NCI-H1048 (cell line): ENCODE data around the gene HYI.

ENCODE experiments used
- DNase-seq: peaks from one replicate; lab custom pipeline; 2025; lab: John Stamatoyannopoulos, UW

Gene HYI

DNA sequence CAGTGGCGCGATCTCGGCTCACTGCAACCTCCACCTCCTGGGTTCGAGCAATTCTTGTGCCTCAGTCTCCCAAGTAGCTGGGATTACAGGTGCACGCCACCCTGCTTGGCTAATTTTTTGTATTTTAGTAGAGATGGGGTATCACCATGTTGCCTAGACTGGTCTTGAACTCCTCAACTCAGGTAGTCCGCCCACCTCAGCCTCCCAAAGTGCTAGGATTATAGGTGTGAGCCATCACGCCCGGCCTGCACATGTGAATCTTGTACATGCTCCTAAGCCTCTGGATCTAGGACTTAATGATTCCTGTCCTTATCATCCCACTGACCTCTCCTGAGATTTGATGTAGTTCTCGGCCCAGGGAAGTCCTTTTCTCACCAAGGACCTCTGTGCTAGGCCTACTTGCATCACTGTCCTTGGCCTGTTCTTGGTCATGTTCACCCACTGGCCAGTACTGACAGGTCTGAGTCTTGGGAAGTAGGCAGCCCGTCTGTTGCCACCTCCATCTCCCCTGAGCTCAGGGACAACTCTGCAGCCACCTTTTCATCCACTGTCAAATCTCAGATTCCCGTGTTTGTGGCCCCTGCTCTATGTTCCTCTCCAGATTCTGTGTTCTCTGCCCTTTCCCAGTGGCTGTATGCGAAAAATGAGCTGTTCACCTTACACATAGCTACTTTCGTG is 9.4 kb downstream of the HYI start:
- DNase-seq: no peak

DNA sequence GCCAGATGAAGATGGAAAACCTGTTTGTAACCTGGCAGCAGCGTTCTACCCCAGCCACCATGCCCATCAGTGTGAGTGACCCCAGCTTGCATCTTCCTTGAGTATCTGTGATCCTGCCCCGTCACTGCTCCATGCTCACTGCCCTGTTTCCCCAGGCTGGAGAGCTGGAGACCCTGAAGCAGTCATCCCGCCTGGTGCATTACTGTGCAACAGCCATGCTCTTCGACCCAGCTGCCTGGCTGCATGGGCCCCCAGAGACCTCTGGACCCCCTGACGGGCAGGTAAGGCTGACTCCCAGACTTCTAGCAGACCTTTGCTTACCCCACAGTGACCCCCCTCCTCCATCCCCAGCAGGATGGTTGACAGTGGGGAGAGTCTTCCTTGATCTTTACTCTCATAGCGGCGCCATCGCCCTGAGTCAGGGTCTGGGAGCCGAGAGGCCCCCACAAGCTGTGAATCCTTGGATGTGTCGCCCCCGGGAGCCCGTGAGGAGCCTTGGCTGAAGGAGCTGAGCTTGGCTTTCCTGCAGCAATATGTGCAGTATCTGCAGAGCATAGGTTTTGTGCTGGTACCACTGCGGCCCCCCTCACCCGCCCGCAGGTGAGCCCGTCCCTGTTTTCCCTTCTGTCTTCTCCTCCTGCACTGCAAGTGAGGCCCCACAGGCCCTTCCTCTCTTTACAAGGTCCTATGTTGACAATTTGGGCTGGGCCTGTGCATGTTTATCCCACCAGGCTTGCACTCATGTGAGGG is 10.4 kb downstream of the HYI start:
- no peak for DNase-seq

DNA sequence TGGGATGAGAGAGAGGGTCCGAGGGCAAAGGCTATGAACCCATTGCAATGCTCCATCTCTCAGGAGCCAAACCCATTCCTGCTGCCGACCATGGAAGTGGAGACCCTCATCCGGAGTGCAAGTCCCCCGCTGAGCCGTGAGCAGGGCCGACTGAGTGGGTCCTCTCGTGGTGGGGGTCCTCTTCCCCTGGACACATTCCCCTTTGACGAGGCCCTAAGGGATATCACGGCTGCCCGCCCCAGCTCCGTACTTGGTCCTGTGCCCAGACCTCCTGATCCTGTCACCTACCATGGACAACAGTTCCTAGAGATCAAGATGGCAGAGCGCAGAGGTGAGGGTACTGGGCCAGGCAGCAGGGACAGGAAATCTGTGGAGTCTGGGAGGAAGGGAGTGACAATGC is 11.0 kb downstream of the HYI start:
- no peak for DNase-seq

DNA sequence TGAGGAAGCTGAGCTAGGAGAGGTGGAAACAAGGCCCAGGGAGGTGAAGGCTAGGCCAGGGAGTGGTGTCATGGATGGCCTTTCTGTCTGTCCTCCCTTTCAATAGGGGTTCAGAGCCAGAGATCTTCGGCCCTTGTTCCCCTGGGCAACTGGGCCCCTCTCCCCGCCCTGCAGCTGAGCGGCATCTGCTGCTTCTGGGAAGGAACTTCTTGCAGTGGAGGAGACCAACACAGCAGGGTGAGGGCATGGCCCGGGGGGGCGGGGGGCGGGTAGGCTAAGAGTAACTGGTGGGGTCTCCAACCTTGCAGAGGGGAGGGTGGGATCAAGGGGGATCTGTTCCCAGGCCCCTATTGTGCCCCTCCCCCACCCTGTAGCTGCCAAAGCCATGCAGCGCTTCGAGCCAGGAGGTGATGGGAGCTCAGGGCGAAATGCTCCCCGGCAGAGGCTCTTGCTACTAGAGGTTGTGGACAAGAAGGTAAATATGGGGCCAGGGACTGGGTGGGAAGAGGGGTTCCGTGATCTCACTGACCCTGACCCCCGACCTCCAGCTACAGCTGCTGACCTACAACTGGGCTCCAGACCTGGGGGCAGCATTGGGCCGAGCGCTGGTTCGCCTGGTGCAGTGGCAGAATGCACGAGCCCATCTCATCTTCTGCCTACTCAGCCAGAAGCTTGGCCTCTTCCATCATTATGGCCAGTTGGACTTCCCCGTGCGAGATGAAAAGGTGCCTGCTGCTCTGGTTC is 11.7 kb downstream of the HYI start:
- no peak for DNase-seq

DNA sequence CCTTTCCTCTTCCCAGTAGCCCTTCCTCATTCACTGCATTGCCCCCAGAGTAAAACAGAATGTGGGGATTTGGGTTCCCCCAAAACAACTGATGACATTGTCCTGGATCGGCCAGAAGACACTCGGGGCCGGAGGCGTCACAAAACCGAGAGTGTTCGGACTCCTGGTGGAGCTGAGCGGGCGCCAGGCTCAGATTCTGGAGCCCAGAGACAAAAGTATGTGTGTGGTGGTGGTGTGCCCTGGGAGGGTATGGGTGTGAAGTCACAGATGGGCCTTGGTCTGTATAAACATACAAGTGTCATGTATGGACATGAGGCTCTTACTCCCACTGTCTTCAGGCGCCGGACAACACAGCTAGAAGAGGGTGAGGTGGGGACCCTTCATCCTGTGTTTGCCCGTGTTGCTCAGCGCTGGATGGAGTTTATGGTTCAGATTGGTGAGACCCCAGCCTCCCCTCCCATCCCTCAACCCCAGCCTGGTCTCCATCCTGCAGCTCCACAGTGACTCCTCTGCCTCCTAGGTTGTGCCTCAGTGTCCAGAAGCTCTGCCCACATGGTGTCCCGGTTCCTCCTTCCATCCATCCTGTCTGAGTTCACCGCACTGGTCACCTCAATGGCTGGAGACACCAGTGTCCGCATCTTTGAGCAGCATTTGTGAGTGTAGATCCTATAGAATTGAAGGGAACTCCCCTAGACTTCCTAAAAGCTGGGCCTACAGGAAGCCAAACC is 12.4 kb downstream of the HYI start:
- DNase-seq: no peak

DNA sequence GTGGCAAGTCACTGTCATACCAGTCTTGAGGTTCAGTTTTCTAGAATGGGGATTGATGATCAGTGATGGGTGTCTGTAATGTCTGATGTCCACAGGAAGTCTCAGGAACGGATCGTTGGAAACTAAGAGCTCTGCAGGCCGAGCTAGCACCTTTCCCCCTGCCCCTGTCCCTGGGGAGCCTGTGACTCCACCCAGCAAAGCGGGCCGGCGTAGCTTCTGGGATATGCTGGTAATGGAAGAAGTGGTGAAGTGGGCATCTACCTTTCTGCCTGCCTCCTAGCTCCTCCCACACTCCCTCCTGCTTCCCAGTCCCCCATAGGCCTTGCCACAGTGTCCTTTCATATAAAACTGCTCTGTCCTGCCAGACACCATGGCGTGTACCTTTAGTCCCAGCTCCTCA is 13.4 kb downstream of the HYI start:
- DNase-seq: no peak

DNA sequence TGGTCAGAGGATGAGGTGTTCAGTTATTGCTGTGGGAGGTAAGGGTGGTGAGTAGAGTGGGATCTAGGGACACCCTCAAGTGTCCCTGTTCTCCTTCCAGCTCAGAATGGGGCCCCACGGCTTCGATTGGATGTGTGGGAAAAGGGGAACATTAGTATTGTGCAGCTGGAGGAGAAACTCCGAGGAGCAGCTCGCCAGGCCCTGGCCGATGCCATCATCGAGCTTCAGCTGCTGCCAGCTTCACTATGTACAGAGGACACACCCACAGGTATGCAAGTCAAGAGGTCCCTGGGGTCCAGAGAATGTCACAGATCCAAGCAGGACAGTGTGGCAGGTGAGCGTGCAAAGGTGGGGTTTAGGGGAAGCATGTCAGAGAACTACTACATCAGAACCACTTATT is 13.9 kb downstream of the HYI start:
- no peak for DNase-seq

DNA sequence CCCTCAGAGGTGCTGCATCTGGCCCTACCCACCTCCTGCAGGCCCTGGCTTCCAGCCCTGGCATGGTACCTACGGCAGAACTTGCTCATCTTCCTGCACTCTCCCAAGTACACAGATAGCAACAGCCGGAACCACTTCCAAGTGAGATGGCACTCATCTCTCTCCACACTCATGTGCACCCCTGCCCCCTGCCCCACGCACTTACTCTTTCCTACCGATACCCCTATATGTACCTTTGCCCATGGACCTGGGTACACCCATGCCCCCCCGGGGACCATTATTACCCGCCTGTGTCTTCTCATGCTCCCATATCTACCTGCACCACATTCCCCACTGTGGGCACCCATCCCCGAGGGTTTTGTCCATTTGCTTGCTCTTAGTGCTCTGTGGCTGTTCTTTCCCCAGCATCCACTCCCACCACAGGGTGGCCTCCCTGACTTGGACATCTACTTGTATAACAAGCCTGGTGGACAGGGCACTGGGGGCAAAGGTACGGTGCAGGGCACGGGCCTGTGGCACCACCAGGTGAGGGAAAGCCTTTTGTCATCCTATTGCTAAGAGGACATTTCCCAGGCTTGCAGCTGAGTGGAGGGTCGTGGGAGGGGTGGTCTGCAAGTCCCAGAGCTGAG is 14.7 kb downstream of the HYI start:
- DNase-seq: no peak

DNA sequence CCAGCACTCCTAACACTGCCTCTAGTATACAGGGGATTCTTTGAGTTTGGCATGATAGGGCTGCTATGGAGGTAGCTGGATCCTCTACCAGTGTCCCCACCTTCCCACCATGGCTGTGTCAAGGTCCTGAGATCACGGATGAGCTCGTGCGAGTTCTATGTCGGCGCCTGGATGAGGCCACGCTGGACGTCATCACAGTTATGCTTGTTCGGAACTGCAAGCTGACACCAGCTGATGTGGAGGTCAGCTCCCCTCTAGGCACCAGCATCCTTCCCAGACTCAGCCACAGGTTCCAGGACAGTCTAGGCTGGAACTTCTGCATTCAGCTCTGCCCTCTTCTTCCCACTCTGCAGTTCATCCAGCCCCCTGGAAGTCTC is 15.2 kb downstream of the HYI start:
- no peak for DNase-seq

DNA sequence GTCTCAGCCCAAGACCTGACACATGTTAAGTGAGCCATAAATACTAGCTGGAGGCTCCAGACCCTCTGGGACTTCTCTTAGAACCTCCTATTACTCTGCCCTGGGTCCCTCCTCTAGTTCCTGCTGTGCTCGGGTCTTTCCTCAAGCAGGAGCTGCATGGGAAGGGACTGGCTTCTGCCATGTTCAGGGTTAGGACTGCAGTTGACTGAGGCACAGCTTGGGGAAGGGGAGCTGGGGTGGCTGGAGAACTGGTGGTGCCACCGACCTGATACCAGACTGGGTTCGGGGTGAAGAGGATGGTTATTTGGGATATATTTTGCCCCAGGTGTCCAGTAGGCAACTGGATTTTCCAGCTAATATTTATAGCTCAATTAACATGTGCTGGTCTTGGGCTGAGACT is 15.7 kb downstream of the HYI start:
- DNase-seq: no peak

DNA sequence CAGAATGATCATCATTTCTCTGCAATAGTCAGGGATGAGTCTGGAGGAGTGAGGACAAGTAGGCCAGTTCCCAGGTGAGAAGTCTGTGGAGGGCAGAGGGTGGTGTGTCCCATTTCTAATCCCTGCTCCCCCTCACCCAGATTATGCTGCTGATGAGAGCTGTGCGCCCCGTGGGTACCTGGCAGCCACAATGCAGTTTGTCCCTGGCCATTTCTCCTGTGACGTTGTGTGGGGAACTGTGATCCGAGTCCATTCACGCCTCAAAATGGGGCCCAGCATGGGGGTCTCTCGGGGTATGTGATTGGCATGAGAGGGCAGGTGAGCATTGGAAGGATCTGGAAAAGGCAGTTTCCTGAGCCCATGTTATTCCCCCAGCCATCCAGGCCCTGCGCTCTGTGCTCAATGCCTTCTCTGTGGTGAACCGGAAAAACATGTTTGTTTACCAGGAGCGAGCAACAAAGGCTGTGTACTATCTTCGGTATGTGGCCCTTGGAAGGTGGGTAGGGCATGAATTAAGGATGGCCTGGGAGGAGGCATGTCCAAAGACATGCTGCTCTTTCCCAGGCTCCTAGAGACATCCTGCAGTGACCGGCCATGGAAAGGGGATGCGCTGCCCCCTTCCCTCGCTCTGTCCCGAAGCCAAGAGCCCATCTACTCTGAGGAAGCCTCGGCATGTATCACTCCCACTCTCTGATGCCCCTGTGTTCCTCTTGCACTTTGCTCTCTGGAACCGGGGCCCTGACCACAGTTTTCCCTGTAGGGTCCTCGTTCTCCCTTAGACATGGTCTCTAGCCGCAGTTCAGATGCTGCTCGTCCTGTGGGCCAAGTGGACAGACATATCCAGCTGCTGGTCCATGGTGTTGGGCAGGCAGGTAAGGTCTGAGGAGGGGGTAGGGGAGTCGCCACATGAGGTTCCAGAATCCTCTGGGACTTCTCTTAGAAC is 16.4 kb downstream of the HYI start:
- no peak for DNase-seq

DNA sequence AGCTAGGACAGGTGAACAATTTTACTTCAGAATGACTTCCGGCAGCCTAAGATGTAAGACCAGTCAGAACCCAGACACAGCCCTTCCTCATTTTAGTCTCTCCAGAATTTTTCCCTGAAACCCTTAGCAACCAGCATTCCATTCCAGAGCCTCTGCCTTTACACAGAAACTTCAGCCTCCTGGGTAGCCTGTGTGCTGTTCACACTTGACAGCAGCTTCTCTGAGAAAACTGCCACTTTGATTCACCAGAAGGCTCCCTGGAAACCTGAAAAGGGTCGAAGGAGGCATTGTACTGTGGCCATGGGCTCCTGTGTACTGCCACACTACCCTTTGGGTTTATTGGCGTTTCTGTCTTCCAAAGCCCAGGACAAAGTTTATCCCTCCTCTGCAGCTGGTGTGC is 17.4 kb downstream of the HYI start:
- no peak for DNase-seq

DNA sequence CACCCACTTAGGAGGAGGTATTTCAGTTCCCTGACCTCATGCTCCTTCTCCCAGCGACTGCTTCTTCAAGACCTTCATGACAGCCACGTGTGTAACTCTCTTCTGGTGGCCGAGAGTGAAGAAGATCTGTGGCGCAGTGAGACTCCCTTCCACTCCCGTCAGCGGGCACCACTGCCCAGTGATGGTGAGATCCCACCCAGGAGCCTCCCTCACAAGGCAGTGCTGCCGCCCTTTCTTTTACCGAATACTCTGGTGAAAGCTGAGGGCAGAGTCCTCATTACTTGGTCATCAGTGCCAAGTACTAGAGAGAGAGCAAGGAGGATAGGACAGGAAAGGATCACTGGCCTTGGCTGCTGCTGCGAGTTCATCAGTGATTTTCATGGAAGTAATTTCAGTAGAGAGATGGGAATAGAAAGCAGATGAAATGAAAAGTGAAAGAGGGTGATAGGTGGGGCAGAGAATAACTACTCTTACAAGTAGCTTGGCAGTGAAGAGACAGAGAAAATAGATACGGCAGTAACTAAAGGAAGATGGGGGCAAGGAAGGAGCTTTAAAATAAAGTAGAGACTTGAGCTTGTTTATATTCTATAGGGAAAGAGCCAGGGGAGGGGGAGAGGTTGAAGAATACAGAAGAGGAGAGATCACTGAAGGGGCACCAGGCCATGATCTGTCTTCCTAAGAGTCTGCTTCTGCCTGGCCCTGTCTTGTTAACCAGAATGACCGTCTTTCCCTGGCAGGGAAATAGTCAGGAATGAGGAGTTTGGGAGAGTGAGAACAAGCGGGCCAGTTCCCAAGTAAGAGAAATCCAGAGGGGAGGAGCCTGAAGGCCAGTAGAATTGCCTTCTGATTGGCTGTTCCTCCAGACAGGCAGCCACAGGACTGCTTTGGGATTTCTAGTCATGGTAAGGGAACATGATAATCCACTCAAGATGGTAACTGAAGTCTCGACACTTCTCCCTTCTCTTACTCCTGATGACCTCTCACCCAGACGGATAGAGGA is 18.3 kb downstream of the HYI start:
- no peak for DNase-seq

DNA sequence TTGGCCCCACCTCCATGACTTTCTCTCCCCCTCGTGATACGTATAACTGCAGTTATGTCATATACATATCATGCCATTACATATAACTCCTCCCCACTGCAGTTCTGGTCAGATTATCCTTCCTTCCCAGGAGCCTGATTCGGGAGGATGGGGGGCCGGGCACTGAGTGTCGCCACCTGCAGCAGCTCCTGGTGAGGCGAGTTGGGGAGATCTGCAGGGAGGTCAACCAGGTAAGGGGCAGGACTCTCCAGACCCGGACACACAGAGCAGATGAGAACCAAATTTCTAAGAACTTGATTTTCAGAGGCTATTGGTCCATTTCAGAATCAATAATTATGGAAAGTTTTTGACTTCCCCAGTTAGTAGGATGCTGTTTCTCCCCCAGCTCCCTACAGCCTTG is 19.5 kb downstream of the HYI start:
- no peak for DNase-seq

DNA sequence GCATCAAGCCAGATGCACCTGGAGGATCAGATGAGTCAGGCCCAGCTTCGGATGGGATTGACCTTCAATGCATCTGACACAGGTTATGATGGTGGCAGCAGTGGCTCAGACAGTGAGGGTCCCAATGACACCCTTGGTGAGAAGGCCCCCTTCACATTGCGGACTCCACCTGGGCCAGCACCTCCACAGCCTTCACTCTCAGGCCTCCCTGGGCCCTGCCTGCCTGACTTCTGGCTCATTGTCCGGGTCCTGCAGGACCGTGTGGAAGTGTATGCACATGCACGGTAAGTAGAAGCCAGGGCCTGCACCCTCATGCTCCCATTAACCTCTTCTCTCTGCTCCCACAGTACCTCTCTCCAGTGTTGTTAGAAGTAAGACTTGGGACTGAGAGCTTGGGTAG is 20.8 kb downstream of the HYI start:
- DNase-seq: no peak

DNA sequence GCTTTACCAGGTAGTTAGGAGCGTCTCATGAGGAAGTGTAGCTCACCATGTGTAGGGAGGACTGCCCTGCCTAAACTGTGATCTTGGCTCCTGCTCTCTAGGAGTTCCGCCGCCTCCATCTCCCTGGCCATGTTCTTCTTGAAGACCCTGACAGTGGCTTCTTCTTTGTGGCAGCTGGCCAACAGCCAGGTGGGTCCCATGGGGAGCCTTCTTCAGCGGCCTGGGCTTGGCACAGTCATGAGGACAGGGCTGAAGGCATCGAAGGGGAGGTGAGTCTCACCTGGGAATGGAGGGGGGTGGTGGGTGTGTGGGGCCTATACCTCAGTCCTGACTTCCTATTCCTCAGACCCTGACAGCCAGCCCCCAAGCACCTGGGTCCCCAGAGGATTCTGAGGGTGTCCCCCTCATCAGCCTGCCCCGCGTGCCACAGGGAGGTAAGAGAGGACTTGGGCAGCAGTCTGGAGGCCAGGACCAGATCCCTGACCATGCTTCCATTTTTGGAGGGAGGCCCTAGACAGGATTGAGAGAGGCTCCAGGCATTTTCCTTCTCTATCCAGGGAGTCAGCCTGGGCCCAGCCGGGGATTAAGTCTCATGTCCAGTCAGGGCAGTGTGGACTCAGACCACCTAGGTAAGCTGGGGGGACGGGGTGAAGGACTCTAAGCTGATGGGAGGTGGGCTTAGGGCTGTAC is 21.4 kb downstream of the HYI start:
- DNase-seq: no peak

DNA sequence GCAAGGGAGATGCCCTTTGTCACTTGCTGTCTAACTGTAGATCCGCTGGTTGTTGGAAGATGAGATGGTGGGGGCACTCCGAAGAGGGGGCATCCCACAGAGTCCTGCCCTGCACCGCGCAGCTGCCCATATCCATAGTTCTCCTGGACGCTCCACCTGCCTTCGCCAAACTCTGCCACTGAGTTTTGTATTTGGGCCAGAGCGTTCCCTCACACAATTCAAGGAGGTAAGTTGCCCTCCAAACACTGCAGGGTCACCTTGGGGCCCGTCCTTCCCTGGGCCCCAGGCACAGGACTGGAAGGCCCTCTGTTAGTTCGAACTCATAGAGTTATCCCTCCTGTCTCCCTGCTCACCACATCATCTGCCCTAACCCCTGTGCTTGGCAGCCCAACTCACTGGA is 22.1 kb downstream of the HYI start:
- no peak for DNase-seq

DNA sequence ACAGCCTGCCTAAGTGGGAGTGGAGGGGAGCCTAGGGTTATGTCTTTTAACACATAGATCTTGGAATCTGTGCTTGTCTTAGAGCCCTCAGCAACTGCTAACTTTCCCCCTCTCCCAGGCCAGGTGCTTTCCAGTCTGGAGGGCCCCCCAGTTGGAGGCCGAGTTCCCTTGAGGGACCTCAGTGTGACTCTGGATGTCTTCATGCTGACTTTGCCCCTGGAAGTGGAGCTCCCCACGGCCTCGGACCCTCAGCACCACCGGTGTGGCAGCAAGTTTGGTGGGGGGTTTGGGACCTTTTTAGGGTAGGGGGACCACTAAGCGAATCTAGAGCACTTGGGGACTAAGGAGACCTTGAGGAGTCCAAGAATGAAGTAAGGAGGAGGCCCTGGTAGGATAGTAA is 22.9 kb downstream of the HYI start:
- DNase-seq: no peak

DNA sequence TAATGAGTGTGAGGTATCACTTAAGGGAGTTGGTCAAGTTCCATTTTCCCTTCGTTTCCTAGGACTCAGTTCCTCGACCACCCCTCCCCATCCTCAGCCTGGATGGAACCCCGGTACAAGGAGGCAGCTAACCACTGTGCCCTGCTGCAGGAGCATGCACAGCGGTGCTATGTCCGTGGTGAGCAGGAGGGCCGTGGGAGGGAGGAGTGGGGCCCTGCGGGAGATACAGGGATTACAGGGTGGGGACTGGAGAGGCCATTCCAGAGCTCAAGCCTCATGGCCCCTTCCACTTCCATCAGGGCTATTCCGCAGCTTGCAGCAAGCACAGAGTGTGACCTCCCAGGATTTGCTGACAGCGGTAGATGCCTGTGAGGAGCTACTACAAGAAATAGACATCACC is 25.8 kb downstream of the HYI start:
- no peak for DNase-seq
